Uterus (tissue), 2 donors: ENCODE measurements around the gene S100A16.

Experiments used
- CTCF ChIP-seq, 4 experiments: fragments of 200-600 bp in 2 of 4; fragments of 450-650 bp in 2 of 4; sonication (generic) in 2 of 4; IDR thresholded peaks; one replicate each; pipeline ENCODE4 v1.5.1; 2016 to 2019; ENCODE audit warnings: antibody characterized with exemption in 4 of 4, mild to moderate bottlenecking in 2 of 4, moderate library complexity in 1 of 4
- POLR2A ChIP-seq, 2 donors: fragments of 450-650 bp; IDR thresholded peaks; one replicate each; pipeline ENCODE4 v1.6.1; 2016; ENCODE audit warnings: antibody characterized with exemption in 2 of 2, mild to moderate bottlenecking in 1 of 2, moderate library complexity in 1 of 2

- TF ChIP-seq POLR2A (IDR thresholded peaks at IDR 0.05): peak; percentile 51 to 80
- no peak for TF ChIP-seq CTCF (IDR thresholded peaks at IDR 0.05)
Observed at GRCh38 chr1:153612755-153613331, at the start of gene S100A16.
